ENCODE results near the gene RBM20. TPM values are rescaled to one million over a fixed set of nuclear protein-coding genes. Genes with fewer than 3 reads are reported as not detected.
A peak's percentile ranks its signal among the peaks of the same experiment; 100 is the strongest.

RBM20 gene
- polyA plus RNA-seq, 2 of the 4 experiments (the other 2 are of a cell fraction), result 1.5 to 1.8 TPM

DNA sequence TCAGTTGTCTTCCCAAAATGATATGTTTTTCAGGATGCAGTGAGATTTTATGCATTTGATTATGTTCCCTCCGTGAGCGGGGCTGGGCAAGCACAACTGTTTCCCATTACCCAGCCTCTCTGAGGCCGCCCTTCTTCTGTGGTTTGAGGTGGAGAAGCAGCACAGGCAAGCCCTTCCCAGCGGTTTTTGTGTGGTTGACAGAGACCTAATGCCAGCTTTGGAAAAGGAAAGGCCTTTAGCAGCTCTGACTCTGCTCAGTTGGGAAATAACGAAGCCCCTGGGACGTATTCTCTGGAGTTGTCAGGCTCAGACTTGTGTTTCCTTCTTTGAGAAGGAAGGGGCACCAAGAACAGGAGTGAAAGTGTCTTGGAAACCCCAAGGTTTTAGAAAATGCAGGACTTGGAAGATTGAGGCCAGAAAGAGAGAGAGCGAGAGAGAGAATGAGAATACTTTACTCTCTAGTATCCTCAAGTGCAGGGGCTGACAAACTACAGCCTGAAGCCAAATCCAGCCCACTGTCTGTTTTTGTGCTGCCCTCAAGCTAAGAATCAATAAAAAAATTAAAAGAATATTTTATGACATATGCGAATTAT, 207.0 kb downstream of the RBM20 start:
- TF ChIP-seq HOXA7 (CRISPR knock-in tag; IDR thresholded peaks at IDR 0.05), result no peak
- TF ChIP-seq, protein P1, sequence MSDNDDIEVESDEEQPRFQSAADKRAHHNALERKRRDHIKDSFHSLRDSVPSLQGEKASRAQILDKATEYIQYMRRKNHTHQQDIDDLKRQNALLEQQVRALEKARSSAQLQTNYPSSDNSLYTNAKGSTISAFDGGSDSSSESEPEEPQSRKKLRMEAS (IDR thresholded peaks at IDR 0.05), result no peak
- TF ChIP-seq RNF2 (IDR thresholded peaks at IDR 0.05; ENCODE audit: borderline replicate concordance, low read depth), result no peak
- no peak for TF ChIP-seq EP300 (IDR thresholded peaks at IDR 0.05)
- no peak for TF ChIP-seq SREBF2 (IDR thresholded peaks at IDR 0.05)
- TF ChIP-seq BHLHE40 (IDR thresholded peaks at IDR 0.05; ENCODE audit: low read depth, low read length), result no peak
- TF ChIP-seq EHF (CRISPR knock-in tag; IDR thresholded peaks at IDR 0.05), result no peak
- TF ChIP-seq FOXS1 (CRISPR knock-in tag; IDR thresholded peaks at IDR 0.05), result no peak
- TF ChIP-seq NR3C1 (IDR thresholded peaks at IDR 0.05), result no peak
- TF ChIP-seq KDM5A (IDR thresholded peaks at IDR 0.05), result no peak
- no peak for DNase-seq (ENCODE audit: low read depth in 1 of 2, low spot score in 1 of 2)
- Histone ChIP-seq H3K4me1 (peaks cover 18% of the 10 kb centered on the region; the same call in 2 of the 3 replicates), H3K4me2 (no peak overlapping the region), H3K9me3 (no peaks in the 10 kb centered on the region), H3K4me3 (no peak overlapping the region), H3K27ac (no peak overlapping the region)
- 76% methylated on average over 8 of the region's 8 CpGs for WGBS (ENCODE audit: missing lambda C conversion rate)
- CTCF ChIA-PET, result no interaction called here
- no peak for ATAC-seq
- no peak for FAIRE-seq
- POLR2A ChIA-PET, result no interaction called here

DNA sequence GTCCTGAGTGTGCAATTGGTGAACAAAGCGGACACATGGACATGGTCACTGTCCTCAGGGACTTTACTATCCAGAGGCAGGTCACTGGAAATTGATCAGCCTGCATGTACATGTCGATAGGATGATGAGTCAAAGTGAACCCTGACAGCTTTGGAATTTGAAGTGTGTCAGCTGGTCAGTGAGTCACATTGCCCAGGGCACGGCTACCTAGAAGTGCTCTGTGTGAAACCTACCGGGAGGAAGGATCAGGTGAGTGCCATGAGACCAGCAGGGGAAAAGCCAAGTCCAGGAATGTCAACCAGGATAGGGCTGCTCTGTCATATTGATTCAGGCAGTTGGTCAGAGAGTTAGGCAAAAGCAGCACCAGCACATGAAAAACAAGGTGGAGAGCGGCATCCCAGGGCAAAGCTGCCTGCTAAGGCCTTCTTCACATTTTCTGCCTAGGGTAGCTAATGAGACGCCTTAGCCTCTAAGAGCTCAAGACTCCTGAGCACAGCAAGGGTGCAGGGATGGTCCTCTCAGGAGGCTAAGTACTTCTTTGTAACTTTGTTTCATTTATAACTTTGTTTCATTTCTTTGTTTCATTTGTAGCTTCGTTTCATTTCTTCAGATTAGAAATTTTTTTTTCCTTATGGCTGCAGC, 208.2 kb downstream of the RBM20 start:
- 37% methylated on average over 7 of the region's 7 CpGs for WGBS (ENCODE audit: missing lambda C conversion rate)
- ChIA-PET CTCF (interaction anchor here (1.0 to 1.4 kb wide), 2 partner anchors 14 to 1460 kb away, joined by 3 read pairs; no protein-coding TSS in a partner anchor), POLR2A (interaction anchor here (1.2 kb wide), 1 partner anchor 19 kb away, joined by 3 read pairs; the partner anchor contains the start of gene PDCD4)
- peak; percentile 66 to 74; a peak in 5 of 6 replicates for ATAC-seq
- no peak for FAIRE-seq
- H3K9me3 ChIP-seq, result no peaks in the 10 kb centered on the region
- 0 out of 6 replicates have a peak overlapping the region, but pooled peaks of 1 of the 2 experiments have one; percentile 5 for H3K27ac ChIP-seq
- H3K4me3 ChIP-seq, result no peak overlapping the region
- H3K4me2 ChIP-seq, result no peak overlapping the region
- TF ChIP-seq BHLHE40 (IDR thresholded peaks at IDR 0.05; ENCODE audit: low read depth, low read length) (no peak), NPAS2 (CRISPR knock-in tag; IDR thresholded peaks at IDR 0.05; ENCODE audit: borderline replicate concordance) (no peak), CHD4 (IDR thresholded peaks at IDR 0.05; ENCODE audit: borderline replicate concordance) (no peak), CBX2 (IDR thresholded peaks at IDR 0.05; ENCODE audit: borderline replicate concordance, low read depth) (no peak), ZNF302 (CRISPR knock-in tag; IDR thresholded peaks at IDR 0.05) (no peak), TP53 (CRISPR knock-in tag; IDR thresholded peaks at IDR 0.05) (no peak), FOSL2 (IDR thresholded peaks at IDR 0.05) (no peak), FOSL2 (CRISPR knock-in tag; IDR thresholded peaks at IDR 0.05) (peak; percentile 4; the same call in 1 of the 2 replicates), PHF8 (IDR thresholded peaks at IDR 0.05; ENCODE audit: borderline replicate concordance, low read depth) (no peak), RFX5 (IDR thresholded peaks at IDR 0.05) (no peak), USF2 (IDR thresholded peaks at IDR 0.05) (0 out of 2 replicates have a peak, but pooled peaks have one; percentile 3)
- TF ChIP-seq, protein P1 (IDR thresholded peaks at IDR 0.05), result no peak
- TF ChIP-seq, protein P2, sequence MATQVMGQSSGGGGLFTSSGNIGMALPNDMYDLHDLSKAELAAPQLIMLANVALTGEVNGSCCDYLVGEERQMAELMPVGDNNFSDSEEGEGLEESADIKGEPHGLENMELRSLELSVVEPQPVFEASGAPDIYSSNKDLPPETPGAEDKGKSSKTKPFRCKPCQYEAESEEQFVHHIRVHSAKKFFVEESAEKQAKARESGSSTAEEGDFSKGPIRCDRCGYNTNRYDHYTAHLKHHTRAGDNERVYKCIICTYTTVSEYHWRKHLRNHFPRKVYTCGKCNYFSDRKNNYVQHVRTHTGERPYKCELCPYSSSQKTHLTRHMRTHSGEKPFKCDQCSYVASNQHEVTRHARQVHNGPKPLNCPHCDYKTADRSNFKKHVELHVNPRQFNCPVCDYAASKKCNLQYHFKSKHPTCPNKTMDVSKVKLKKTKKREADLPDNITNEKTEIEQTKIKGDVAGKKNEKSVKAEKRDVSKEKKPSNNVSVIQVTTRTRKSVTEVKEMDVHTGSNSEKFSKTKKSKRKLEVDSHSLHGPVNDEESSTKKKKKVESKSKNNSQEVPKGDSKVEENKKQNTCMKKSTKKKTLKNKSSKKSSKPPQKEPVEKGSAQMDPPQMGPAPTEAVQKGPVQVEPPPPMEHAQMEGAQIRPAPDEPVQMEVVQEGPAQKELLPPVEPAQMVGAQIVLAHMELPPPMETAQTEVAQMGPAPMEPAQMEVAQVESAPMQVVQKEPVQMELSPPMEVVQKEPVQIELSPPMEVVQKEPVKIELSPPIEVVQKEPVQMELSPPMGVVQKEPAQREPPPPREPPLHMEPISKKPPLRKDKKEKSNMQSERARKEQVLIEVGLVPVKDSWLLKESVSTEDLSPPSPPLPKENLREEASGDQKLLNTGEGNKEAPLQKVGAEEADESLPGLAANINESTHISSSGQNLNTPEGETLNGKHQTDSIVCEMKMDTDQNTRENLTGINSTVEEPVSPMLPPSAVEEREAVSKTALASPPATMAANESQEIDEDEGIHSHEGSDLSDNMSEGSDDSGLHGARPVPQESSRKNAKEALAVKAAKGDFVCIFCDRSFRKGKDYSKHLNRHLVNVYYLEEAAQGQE (IDR thresholded peaks at IDR 0.05), result no peak
- peaks cover 12% of the 10 kb centered on the region; the same call in 2 of the 3 replicates for H3K4me1 ChIP-seq
- no peak for DNase-seq (ENCODE audit: low read depth in 1 of 2, low spot score in 1 of 2)

Data from A549 (cell line).